ENCODE measurements around the gene TMEM59L.

TMEM59L gene

DNA sequence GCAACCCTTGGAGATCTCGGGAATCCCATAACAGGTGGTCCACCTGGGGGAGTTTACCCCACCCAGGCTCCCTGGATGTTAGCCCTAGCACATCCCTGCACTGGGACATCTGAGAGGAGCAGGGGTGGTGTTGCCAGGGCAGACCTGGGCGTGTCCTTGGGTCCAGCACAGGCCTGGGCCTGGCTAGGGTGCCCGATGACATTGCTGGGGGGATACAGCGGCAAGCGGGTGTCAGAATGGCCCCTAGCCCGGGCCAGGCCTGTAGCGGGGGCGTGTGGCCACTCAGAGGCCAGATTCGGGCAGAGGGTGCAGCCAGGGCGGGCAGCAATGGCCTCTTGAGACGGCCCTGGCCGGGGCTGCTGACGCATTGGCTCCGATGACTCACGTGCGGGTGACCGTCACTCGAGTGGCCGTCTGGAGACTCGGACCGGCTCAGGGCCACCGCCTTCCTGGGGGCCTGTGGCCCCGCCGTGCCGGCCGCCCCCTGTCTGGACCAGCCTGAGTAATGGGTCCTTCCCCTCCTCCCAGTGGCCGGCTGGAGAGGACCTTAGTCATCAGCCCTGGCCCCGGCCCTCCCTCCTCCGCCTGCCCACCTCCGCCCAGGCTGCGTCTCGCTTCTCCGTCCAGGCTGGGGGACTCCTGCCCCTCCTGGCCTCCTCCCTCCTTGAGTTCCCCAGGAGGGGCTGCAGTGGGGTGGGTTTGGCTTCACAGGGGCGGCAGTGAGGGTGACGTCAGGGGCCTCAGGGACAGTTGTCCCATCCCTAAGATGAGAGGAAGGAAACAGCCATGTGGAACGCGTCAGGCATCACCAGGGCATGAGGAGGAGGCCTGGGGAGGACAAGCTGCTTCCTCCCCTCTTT is 47.6 kb downstream of the TMEM59L start:
- no peak for DNase-seq

DNA sequence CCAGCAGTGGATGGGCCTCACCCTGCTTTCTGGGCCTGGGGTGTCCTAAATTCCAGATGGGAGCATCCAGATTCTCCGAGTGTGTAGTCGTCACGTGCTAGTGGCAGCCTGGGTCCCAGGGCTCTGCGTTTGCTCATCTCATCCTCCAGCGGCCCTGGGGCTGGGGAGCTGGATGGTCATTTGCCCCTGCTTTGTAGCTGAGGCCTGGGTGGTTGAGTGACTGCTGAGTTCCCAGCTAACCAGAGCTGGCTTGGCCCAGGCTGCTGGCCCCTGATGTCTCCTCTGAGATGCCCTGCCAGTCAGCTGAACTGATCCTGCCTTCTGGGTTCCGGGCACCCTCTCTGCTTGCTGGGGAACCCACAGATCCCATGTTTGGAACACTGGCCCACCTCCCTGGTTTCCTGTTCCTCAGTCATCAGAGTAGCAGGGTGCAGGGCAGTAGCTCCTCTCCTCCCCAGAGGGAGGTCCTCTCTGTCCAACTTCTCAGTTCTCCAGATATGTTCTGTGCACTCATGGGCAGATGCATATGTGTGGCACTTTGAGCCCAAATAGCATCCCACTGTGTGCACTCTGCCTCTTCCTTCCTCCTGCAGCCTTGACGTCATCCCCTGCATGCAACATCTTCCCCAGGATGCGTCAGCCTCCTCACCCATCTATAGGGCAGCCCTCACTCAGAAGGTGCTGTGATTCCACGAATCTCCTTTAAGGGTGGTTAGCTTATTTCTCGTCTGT is 48.4 kb downstream of the TMEM59L start:
- no peak for DNase-seq

DNA sequence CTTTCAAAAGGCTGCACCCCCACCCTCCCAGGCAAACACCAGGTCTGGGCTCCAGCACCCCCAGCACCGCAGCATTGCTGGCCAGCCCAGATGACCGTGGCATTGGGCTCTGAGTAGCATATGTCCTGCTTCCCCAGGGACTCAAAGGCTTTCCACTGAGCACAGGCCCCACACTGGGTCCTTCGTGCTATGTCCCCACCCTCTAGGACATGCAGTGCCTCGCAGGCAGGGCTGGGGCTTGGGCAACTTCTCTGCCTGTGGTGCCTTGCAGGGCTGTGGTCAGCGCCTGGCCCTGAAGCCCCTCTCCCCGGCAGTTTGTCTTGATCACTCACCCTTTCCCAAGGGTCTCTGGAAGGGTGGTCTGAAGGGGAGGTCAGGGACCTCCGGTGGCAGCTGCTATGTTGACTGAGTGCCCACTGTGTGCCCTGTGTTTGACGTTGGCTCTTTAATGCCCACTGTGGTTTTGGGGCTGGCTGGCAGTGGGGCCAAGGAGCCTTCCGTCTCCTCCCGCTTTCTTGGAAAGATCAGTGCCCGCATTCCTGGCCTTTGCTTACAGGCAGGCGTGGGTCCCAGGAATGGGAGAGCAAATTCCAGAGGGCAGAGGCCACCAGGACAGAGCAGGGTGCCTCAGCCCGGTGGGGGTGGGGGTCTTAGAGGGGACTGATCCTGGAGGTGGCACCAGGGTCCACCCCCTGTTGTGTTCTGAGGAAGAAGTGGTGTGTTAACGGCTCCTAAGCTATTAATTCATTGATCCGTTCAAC is 50.5 kb downstream of the TMEM59L start:
- DNase-seq: no peak

DNA sequence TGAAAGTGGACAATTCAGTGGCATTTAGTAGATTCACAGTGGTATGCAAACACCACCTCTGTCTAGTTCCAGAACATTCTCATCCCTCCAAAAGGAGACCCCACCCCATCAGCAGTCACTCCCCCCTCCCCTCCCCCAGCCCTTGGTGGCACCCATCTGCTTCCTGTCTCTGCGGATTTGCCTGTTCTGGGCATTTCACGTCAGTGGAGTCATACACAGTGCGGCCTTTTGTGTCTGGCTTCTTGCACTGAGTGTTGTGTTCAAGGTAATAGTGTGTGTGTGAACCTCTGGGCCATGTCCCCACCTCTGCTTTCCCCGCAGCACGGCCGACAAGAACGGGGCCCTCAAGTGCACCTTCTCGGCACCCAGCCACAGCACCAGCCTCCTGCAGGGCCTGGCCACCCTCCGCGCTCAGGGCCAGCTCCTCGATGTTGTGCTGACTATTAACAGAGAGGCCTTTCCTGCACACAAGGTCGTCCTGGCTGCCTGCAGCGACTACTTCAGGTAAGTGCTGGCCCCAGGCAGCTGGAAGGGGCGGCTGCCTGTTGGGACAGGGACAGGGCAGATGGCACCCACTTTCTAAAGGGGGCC is 51.4 kb downstream of the TMEM59L start:
- no peak for DNase-seq

DNA sequence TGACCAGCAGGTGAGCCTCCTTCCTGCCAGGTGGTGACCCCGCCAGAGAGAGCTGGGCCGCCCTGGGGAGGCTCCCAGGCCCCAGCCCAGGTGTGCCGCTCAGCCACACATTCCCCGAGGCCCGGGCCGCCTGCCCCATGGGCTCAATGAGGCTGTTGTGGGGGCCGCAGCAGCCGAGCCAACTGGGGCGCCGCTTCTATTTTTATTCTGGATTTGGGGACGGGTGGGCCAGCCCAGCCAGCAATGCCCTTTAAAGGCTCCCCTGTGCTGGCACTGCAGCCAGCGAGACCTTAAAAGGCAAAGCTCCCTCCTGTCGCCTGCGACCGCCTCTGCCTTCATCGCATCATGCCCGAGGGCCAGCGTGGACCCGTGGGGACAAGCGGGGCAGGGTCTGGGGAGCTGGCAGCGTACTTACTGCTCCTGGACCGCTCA is 53.1 kb downstream of the TMEM59L start:
- DNase-seq: no peak

DNA sequence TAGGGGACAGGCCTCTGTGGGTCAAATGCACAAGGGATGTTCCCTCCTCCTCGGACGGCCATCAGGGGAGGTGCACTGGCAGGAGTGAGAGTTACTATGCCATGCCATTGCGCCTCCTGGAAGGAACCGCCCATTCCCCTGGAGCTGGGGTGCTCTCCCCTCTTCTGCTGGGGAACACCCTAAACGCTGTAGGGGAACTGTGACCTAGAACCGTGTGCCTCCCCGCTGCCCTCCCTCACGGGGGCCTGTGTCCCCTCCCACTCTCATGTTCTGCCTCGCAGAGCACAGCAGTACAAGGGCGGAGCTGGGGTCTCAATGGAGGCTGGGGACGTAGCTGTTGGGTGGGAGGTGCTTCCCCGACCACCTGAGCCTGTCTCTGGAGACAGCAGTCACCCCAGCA is 53.6 kb downstream of the TMEM59L start:
- DNase-seq: no peak

DNA sequence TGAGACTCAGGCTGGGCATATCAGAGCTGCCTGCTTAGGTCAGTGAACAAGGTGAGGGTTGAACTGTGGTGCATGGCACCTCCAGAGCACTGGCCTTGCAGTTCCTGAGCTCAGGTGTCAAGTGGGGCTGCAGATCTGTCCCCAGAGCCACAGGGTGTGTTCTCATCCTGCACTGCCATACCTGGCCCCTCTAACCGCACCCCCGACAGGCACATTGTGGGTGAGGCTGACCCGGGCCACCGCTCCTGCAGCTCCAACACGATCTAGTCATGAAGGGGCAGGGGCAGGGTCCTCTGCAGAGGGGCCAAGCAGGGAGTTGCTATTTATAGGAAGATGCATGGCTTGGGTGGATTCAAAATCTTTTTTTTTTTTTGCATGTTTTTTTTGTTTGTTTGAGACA is 54.1 kb downstream of the TMEM59L start:
- DNase-seq: no peak

DNA sequence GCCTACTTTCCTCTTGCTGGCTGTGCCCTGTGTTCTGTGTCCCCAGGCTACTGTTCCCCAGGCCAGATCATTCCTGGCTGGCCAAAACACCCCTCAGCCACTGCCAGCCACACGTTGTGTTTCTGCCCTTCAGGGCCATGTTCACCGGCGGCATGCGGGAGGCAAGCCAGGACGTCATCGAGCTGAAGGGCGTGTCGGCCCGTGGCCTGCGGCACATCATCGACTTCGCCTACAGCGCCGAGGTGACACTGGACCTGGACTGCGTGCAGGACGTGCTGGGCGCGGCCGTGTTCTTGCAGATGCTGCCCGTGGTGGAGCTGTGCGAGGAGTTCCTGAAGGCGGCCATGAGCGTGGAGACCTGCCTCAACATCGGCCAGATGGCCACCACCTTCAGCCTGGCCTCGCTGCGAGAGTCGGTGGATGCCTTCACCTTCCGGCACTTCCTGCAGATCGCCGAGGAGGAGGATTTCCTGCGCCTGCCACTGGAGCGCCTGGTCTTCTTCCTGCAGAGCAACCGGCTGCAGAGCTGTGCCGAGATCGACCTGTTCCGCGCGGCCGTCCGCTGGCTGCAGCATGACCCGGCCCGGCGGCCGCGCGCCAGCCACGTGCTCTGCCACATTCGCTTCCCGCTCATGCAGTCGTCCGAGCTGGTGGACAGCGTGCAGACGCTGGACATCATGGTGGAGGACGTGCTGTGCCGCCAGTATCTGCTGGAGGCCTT is 55.0 kb downstream of the TMEM59L start:
- DNase-seq: no peak

DNA sequence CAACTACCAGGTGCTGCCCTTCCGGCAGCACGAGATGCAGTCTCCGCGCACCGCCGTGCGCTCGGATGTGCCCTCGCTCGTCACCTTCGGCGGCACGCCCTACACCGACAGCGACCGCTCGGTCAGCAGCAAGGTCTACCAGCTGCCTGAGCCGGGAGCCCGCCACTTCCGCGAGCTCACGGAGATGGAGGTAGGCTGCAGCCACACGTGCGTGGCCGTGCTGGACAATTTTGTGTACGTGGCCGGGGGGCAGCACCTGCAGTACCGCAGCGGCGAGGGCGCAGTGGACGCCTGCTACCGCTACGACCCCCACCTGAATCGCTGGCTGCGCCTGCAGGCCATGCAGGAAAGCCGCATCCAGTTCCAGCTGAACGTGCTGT is 55.6 kb downstream of the TMEM59L start:
- DNase-seq: no peak

DNA sequence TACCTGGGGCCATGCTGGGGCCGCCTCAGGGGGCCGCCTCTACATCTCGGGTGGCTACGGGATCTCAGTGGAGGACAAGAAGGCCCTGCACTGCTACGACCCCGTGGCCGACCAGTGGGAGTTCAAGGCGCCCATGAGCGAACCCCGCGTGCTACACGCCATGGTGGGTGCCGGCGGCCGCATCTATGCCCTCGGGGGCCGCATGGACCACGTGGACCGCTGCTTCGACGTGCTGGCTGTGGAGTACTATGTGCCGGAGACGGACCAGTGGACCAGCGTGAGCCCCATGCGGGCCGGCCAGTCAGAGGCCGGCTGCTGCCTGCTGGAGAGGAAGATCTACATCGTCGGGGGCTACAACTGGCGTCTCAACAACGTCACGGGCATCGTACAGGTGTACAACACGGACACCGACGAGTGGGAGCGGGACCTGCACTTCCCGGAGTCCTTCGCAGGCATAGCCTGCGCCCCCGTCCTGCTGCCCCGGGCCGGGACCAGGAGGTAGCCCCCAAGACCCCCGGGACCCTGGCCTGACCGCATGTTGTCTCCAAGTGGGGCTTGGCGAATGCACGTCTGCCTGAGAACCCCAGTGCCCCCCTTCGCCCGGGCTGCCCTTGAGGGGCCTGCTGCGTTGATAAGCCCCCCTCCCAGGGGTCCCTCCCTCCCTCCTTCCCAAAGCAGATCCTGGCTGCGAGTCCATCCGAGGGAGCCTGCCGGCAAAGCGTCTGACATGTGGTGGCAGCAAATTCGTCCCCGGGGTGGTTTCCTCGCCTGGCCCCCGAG is 56.3 kb downstream of the TMEM59L start:
- no peak for DNase-seq

DNA sequence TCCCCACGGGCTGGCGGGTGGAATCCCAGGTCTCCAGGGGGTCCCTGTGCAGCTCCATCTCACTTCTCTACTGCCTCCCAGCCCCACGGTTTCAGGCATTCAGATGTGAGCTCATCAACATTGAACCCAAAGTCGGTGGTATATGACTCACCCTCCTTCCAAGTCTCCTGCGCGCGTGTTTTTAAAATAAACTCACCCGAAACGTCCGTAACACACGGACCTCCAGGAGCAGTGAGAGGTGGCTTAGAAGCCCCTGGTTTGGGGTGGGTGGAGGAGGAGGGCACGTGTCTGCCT is 56.8 kb downstream of the TMEM59L start:
- DNase-seq: no peak

DNA sequence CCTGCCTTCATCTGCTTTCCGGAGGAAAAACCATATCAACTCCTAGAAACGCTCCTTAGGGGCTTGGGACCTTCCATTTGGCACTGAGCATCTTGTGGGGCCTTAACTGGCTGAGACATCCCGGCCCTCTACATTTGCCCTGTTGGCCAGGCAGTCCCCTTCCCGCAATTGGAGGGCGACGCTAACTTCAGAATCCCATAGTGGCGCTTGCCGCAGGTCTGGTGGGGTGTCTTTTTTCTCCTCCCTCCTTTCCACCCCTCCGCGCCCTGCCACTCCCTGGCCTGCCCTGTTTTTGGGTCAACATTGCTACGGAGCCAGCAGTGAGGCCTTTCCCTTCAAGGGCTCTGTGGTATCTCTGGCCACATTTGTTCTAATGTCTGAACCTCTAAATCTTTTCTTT is 57.2 kb downstream of the TMEM59L start:
- no peak for DNase-seq

DNA sequence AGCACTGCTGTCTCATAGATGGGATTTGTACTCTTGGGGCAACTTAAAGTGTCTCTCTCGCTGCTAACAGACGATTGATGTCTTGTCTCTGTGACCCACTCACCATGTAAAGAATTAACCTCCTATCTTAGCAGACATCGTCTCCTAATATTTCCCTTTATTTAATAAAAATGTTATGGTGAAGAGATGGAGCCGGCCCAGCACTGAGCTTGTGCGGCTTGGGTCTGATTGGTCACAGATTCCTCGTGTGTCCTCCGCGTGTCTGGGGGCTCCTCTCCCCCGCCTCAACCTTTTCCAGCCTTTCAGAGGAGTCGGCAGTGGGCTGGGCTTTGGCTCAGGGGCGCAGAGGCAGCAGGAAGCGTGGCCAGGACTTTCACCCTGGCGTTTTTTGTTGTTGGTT is 57.6 kb downstream of the TMEM59L start:
- no peak for DNase-seq

All from NCI-H1694 (cell line).